Inflammatory macrophage (primary cell): ENCODE measurements around the gene RAC2.

Experiments
- DNase-seq, 2 donors: peaks; one replicate each; pipeline ENCODE4 v3.0.0-alpha.2; 2020 to 2022
- total RNA-seq, 18 experiments: gene quantifications; one replicate each; lab custom pipeline; 2026; ENCODE audit warnings: mixed read lengths in 6 of 18, inconsistent platforms in 2 of 18; lab: John Stamatoyannopoulos, UW

Gene RAC2
- 276 to 696 (median 418) reads per million in 18 experiments for total RNA-seq

DNA sequence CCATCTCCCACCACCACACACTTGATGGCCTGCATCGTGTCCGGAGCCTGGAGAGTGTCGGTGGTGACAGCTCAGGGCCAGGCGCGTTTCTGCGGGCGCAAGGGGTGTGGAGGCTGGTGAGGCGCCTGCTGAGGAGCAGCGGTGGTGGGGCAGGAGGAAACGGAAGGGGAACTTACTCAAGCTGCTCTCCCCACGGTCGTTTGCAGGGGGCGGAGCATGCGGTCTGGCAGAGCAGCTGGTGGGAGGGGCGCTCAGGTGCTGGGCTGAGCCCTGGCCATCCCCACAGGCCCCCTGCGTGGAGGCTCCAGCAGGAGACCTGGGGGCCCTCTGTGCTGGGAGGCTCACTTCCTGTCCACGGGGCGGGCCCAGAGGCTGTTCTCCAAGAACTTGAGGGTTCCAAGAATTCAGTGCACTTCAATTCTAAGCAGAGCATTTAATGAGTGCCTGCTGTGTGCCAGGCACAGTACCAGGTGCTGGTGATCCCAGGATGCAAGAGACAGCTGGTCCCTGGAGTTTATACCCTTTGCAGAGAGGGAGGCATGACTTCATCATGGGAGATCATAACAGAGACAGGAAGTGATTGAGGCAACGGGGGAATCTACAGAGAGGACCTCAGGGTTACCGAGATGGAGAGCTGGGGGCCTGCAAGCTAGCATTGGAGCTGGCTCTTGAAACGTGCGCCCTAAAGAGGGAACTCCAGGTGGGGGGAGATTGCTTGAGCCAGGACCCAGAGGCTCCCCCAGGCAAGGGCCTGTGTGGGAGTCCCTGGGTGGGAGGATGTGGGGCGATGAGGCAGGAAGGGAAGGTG, at the start of gene RAC2:
Gene RAC2 (minus strand): TSS at position 156 of the 808 bp plus-strand sequence. CDS start 121 bp downstream, at position 35.
- DNase-seq: peak; percentile 90 to 94

DNA sequence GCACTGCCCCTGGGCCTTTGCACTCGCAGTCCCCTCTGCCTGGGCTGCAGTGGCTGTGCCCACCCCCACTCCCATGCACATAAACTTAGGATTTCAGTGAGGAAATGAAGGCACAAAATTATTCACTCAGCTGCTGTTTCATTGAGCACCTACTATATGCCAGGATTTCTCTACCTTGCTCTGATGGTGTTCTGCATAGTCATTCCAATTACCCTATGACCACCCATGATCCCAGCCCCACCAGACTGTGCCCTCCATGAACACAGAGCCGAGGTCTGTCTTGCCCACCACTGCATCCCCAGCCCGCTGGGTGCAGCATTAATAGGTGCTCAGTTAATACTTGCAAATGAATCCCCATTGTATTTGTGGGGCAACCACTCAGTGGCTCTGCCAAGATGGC, 49.1 kb upstream of the RAC2 start:
- DNase-seq: no peak

DNA sequence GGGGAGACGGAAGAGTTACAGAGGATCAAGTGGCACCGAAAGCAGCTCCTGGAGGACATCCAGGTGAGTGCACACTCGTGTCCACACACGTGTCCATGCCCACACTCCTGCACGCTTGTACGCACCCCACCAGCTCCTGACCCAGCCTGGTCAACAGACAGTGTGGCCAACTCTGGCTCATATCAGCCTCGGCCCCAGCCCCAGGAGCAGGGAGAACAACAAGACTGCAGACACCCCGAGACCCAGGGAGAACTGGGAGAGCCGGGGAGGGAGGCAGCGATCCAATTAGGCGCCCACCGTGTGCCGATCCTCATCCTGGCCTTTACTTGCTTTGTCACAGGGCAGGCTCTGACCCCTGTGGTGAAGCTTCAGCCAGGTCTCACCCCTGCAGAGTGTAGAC, 48.6 kb upstream of the RAC2 start:
- DNase-seq: no peak

GRCh38 chr22:37291559-37292298, 47.7 kb upstream of the RAC2 start:
- DNase-seq: no peak

DNA sequence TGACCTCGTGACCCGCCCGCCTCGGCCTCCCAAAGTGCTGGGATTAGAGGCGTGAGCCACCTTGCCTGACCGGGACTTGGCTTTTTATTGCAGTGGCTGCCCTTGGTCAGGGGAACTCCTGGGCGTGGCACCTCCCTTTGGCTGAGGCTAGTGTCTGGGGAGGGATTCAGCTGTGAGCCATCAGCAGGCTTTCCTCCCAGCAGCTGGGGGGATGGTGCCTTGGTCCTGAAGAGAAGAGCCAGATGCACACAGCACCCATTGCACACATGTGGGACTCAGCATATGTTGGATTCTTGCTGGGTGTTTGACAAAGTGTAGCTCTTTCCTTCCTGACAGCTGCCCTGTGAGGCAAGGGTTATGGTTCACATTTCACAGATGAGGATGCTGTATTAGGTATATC, 46.7 kb upstream of the RAC2 start:
- DNase-seq: no peak

- no peak for DNase-seq
Measured at GRCh38 chr22:37289156-37289735, 45.2 kb upstream of the RAC2 start.

- no peak for DNase-seq
Measured at GRCh38 chr22:37288521-37288920, 44.5 kb upstream of the RAC2 start.

GRCh38 chr22:37287550-37287951, 43.5 kb upstream of the RAC2 start:
- no peak for DNase-seq

- no peak for DNase-seq
Measured at GRCh38 chr22:37285937-37286336, 41.9 kb upstream of the RAC2 start.

GRCh38 chr22:37284805-37285355, 40.8 kb upstream of the RAC2 start:
- DNase-seq: peak; percentile 94 to 96

GRCh38 chr22:37284126-37284804, 40.2 kb upstream of the RAC2 start:
- peak; percentile 72 to 87 for DNase-seq

DNA sequence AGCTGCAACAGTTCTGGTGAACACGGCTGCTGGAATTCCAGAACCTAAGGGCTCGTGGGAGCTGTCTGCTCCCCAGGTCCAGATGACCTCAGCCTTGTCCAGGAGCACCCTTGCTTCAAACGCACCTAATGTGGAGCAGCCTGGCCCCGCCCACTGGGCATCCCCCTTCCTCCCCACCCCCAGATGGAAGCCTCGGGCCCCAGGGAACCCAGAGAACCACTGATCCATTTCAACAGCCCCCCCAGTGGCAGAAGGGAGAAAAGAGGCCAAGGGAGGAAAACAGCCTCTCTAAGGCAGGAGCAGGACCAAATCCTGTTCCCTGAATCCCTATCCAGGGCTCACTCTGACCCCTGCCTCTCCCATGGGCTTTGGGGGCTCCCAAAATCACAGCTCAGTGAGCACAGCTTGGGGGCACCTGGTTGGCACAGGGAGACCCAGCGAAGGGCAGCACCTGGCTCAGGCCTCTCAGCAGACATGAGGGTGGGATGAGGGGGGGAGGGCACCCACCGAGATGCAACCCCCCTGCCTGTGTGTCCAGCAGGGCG, 39.4 kb upstream of the RAC2 start:
- DNase-seq: peak; percentile 72 to 76

DNA sequence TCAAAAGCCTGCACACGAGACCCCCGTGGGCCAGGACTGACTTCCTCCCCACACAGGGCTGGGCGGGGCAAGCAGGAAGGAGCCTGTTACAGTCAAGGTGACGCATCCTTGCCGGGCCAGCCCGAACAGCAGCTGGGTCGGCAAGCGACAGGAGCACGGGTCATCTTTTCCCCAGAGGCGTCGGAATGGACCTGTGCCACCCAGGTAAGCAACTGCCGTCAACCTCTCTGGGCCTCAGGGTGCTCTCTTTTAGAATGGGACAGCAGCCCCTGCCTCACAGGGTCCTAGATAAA, 38.3 kb upstream of the RAC2 start, which contains the start of gene CYTH4:
Gene CYTH4 (plus strand): TSS at position 124 of the 293 bp plus-strand sequence. CDS start 62 bp downstream, at position 186.
- peak; percentile 86 to 95 for DNase-seq

GRCh38 chr22:37281646-37282384, 37.7 kb upstream of the RAC2 start:
- DNase-seq: no peak

DNA sequence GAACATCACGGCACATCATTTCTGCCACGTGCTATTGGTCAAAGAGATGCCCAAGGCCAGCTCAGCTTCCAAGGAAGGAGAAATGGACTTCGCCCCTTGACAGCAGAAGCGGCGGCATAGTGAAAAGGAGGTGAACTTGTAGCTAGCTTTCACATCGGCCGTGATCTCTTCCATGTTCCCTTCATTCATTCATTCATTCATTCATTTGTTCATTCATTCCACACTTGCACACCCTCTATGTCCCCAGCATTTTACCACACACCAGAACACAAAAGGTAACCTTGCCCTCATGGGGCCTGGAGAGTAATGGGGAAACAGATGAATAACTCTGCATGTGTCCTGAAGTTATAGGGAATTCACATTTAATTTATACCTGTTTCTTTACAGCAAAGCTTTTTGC, 37.1 kb upstream of the RAC2 start:
- DNase-seq: no peak

- DNase-seq: no peak
Measured at GRCh38 chr22:37280718-37281117, 36.6 kb upstream of the RAC2 start.

DNA sequence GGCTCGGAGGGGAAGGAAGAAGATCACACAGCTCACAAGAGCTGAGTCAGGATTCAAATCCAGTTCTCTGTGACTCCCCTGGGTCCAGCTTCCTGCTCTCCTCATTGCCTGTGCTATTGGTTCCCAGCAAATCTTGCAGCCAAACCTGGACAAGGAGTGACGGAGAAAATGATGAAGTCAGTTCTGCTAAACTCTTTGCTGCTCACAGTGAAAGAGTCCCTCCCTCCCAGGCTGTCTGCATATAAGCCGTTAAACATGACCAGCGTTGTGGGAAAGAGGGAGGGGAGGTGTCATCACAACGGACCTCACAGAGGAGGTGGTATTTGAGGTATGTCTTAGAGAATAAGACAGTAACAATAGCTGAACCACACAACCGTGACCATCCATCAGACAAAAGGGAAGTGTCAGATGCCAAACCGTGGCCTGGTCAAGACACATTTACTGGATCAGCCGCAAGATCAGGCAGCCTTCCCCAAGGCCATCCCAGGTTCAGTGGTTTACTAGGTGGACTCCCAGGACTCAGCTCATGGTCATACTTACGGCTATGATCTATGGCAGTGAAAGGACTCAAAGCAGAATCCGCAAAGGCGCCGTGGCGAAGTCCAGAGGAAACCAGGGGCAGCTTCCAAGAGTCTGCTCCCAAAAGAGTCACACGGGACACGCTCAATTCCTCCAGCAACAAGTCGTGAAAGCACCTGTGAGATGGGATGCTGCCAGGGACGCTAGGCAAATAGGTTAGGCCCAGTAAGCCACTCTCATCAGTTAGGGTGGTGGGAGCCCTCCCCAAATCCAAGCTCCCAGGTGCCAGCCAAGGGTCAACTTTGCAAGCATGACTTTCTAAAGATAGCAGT, 35.5 kb upstream of the RAC2 start:
- DNase-seq: no peak

- no peak for DNase-seq
Measured at GRCh38 chr22:37278261-37278660, 34.2 kb upstream of the RAC2 start.

GRCh38 chr22:37277384-37277783, 33.3 kb upstream of the RAC2 start:
- no peak for DNase-seq

DNA sequence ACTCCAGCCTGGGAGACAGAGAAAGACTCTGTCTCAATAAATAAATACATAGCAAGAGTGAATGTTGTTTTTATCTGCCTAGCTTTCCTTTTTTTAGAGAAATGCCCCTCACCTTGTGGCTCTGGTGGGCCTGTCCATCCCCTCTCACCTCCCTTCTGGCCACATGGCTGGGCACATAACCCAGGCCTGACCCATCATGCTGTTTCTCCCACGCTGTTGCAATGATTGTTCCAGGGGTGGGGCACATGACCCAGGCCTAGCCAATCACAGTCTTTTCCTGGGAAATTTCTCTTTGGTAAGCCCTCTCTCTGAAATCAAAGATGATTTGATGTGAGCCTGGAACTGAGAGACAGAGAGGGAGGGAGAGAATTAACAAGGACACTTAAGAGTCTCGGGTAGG, 32.7 kb upstream of the RAC2 start:
- peak; percentile 53 to 55 for DNase-seq

- DNase-seq: no peak
Measured at GRCh38 chr22:37275622-37276021, 31.6 kb upstream of the RAC2 start.
